Fibroblast of lung (primary cell): ENCODE data around the gene OGFR.

ENCODE experiments used
- EZH2 ChIP-seq: IDR thresholded peaks from 2 replicates; pipeline ENCODE4 v1.5.1; 2012; ENCODE audit warnings: low read length, control low read depth, mild to moderate bottlenecking; ENCODE audit errors: missing control alignments
- TF ChIP-seq, protein P1 (sequence below), 2 donors: IDR thresholded peaks in 1 of 2; conservative IDR thresholded peaks in 1 of 2; 1 replicate in 1 of 2; 2 replicates in 1 of 2; pipeline ENCODE4 v1.5.1; 2011 to 2012; ENCODE audit warnings: low read length in 2 of 2, control low read depth in 1 of 2, inconsistent platforms in 1 of 2, low read depth in 1 of 2, mild to moderate bottlenecking in 1 of 2

GRCh38 chr20:62820208-62820961 is 15.8 kb downstream of the OGFR start:
- TF ChIP-seq, protein P1, sequence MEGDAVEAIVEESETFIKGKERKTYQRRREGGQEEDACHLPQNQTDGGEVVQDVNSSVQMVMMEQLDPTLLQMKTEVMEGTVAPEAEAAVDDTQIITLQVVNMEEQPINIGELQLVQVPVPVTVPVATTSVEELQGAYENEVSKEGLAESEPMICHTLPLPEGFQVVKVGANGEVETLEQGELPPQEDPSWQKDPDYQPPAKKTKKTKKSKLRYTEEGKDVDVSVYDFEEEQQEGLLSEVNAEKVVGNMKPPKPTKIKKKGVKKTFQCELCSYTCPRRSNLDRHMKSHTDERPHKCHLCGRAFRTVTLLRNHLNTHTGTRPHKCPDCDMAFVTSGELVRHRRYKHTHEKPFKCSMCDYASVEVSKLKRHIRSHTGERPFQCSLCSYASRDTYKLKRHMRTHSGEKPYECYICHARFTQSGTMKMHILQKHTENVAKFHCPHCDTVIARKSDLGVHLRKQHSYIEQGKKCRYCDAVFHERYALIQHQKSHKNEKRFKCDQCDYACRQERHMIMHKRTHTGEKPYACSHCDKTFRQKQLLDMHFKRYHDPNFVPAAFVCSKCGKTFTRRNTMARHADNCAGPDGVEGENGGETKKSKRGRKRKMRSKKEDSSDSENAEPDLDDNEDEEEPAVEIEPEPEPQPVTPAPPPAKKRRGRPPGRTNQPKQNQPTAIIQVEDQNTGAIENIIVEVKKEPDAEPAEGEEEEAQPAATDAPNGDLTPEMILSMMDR (conservative IDR thresholded peaks at IDR 0.05 in 1 of 2, IDR thresholded peaks at IDR 0.05 in 1 of 2; ENCODE audit: low read depth in 1 of 2, low read length in 2 of 2): no peak
- no peak for TF ChIP-seq EZH2
